HG03457 (cell line): Measurements from ENCODE around the gene PRPF38A.
A peak's percentile ranks its signal among the peaks of the same experiment; 100 is the strongest.
"Not testable (repeated sequence)": the region's sequence is repeated elsewhere in the genome, so short reads cannot be mapped to it uniquely, and the experiment has no call there.

ENCODE experiments used
- ATAC-seq: cut with Tn5 transposase; IDR thresholded peaks from one replicate; pipeline ENCODE4 v1.9.1; 2021; ENCODE audit warnings: moderate number of reproducible peaks; ENCODE audit not compliant: unreplicated experiment

PRPF38A gene

GRCh38 chr1:52404116-52404974 lies at the start of gene PRPF38A, which contains the start of gene ORC1:
TSS of gene PRPF38A (plus strand) at chr1:52404602. CDS start at chr1:52404750, 148 bp downstream.
TSS of gene ORC1 (minus strand) at chr1:52404423. CDS start at chr1:52402223, 2,200 bp downstream.
- ATAC-seq, result peak; percentile 84

- no peak for ATAC-seq
Measured at GRCh38 chr1:52355436-52355835, 49.0 kb upstream of the PRPF38A start.

GRCh38 chr1:52355847-52356505 lies 48.4 kb upstream of the PRPF38A start:
- ATAC-seq, result no peak

GRCh38 chr1:52356818-52357355 lies 47.5 kb upstream of the PRPF38A start:
- ATAC-seq, result no peak

- ATAC-seq, result no peak
Measured at GRCh38 chr1:52357397-52357796, 47.0 kb upstream of the PRPF38A start.

GRCh38 chr1:52358851-52359497 lies 45.4 kb upstream of the PRPF38A start:
- no peak for ATAC-seq

- ATAC-seq, result no peak
Measured at GRCh38 chr1:52359676-52360594, 44.5 kb upstream of the PRPF38A start.

- ATAC-seq, result no peak
Measured at GRCh38 chr1:52360595-52360968, 43.8 kb upstream of the PRPF38A start.

- ATAC-seq, result no peak
Measured at GRCh38 chr1:52364235-52364839, 40.1 kb upstream of the PRPF38A start.

GRCh38 chr1:52365071-52365745 lies 39.2 kb upstream of the PRPF38A start:
- ATAC-seq, result no peak

- ATAC-seq, result peak; percentile 89
Measured at GRCh38 chr1:52365746-52366516, 38.5 kb upstream of the PRPF38A start, which contains the start of gene CC2D1B. TSS of gene CC2D1B (minus strand) at chr1:52366205. CDS start at chr1:52364620, 1,585 bp downstream.

GRCh38 chr1:52366517-52366827 lies 37.9 kb upstream of the PRPF38A start:
- ATAC-seq, result peak; percentile 3

- ATAC-seq, result no peak
Measured at GRCh38 chr1:52367272-52367671, 37.1 kb upstream of the PRPF38A start.

- ATAC-seq, result no peak
Measured at GRCh38 chr1:52368383-52369172, 35.8 kb upstream of the PRPF38A start.

- not testable (repeated sequence) for ATAC-seq
Measured at GRCh38 chr1:52369851-52370250, 34.6 kb upstream of the PRPF38A start.

- ATAC-seq, result no peak
Measured at GRCh38 chr1:52385376-52385775, 19.0 kb upstream of the PRPF38A start.

- ATAC-seq, result no peak
Measured at GRCh38 chr1:52386458-52386857, 17.9 kb upstream of the PRPF38A start.

- ATAC-seq, result no peak
Measured at GRCh38 chr1:52393174-52393573, 11.2 kb upstream of the PRPF38A start.
